Lower leg skin (tissue), 3 donors: ENCODE data around the gene RASL12.

ENCODE experiments used
- POLR2A ChIP-seq, 2 donors: fragments of 450-650 bp; IDR thresholded peaks; one replicate each; pipeline ENCODE4 v1.6.1; 2016 to 2017; ENCODE audit warnings: antibody characterized with exemption in 2 of 2, mild to moderate bottlenecking in 1 of 2, moderate library complexity in 1 of 2
- TF ChIP-seq, protein P1 (sequence below), 3 donors: fragments of 450-650 bp; IDR thresholded peaks; one replicate each; pipeline ENCODE4 v1.5.1; 2016; ENCODE audit warnings: antibody characterized with exemption in 3 of 3, mild to moderate bottlenecking in 3 of 3, moderate library complexity in 2 of 3

DNA sequence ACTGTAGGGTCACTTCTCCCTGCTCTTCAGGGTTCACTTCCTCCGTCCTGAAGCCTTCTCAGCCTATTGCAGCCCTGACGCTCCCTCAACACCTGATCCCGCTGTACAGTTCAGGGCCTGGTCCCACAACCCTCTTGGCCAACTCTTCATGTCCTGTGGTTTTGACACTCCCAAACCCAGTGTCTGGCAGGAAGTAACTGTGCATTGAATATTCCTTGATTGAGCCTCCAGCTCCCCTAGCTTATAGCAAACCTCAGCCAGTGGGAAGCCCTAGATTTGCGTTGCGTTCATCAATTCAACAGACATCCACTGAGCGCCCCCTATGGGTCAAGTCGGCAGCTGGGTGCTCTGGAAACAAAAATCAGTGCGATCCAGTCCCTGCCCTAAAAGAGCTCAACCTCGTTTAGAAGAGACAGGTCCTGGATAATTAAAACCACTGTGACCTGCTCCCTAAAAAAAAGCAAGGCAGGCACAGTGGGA lies 33.7 kb upstream of the RASL12 start:
- TF ChIP-seq, protein P1, sequence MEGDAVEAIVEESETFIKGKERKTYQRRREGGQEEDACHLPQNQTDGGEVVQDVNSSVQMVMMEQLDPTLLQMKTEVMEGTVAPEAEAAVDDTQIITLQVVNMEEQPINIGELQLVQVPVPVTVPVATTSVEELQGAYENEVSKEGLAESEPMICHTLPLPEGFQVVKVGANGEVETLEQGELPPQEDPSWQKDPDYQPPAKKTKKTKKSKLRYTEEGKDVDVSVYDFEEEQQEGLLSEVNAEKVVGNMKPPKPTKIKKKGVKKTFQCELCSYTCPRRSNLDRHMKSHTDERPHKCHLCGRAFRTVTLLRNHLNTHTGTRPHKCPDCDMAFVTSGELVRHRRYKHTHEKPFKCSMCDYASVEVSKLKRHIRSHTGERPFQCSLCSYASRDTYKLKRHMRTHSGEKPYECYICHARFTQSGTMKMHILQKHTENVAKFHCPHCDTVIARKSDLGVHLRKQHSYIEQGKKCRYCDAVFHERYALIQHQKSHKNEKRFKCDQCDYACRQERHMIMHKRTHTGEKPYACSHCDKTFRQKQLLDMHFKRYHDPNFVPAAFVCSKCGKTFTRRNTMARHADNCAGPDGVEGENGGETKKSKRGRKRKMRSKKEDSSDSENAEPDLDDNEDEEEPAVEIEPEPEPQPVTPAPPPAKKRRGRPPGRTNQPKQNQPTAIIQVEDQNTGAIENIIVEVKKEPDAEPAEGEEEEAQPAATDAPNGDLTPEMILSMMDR (IDR thresholded peaks at IDR 0.05), result no peak
- TF ChIP-seq POLR2A (IDR thresholded peaks at IDR 0.05), result no peak
